Upper lobe of left lung (tissue), 4 donors: ENCODE measurements around the gene SLC25A42.

Source experiments
- POLR2A ChIP-seq, 4 donors: fragments of 450-650 bp; IDR thresholded peaks; one replicate each; pipeline ENCODE4 v1.5.1; 2016 to 2017; ENCODE audit warnings: antibody characterized with exemption in 4 of 4, mild to moderate bottlenecking in 2 of 4
- POLR2AphosphoS5 ChIP-seq, 2 donors: sonication (generic); formaldehyde crosslinking; IDR thresholded peaks; one replicate each; pipeline ENCODE4 v1.5.1; 2017; ENCODE audit warnings: antibody characterized with exemption in 2 of 2
- TF ChIP-seq, protein P1 (sequence below), 6 experiments: fragments of 450-650 bp in 4 of 6; fragments of 200-600 bp in 2 of 6; sonication (generic) in 2 of 6; IDR thresholded peaks; one replicate each; pipeline ENCODE4 v1.5.1; 2016 to 2019; ENCODE audit warnings: antibody characterized with exemption in 6 of 6

DNA sequence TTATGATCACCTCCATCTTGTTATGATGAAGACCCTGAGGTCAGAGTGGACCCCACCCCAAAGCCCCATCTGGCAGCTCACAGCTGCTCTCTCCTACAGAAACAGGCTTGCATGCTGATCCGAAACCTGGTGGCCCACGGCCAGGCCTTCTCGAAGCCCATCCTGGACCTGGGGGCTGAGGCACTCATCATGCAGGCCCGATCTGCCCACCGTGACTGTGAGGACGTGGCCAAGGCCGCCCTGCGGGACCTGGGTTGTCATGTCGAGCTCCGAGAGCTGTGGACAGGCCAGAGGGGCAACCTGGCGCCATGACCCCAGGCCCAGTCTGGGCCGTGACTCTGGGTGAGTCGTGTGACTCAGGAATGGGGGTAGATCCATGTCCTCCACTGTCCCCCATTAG is 6.5 kb upstream of the SLC25A42 start:
- TF ChIP-seq, protein P1, sequence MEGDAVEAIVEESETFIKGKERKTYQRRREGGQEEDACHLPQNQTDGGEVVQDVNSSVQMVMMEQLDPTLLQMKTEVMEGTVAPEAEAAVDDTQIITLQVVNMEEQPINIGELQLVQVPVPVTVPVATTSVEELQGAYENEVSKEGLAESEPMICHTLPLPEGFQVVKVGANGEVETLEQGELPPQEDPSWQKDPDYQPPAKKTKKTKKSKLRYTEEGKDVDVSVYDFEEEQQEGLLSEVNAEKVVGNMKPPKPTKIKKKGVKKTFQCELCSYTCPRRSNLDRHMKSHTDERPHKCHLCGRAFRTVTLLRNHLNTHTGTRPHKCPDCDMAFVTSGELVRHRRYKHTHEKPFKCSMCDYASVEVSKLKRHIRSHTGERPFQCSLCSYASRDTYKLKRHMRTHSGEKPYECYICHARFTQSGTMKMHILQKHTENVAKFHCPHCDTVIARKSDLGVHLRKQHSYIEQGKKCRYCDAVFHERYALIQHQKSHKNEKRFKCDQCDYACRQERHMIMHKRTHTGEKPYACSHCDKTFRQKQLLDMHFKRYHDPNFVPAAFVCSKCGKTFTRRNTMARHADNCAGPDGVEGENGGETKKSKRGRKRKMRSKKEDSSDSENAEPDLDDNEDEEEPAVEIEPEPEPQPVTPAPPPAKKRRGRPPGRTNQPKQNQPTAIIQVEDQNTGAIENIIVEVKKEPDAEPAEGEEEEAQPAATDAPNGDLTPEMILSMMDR (IDR thresholded peaks at IDR 0.05), result no peak
- TF ChIP-seq POLR2AphosphoS5 (IDR thresholded peaks at IDR 0.05), result no peak
- no peak for TF ChIP-seq POLR2A (IDR thresholded peaks at IDR 0.05)
